T-helper 1 cell treated with Interleukin-12 subunit alpha and Interleukin-12 subunit beta and Interleukin-4 antibody, amounts not matched to agents 30 μg/mL and 1 μg/mL, for 36 hours (primary cell): Measurements from ENCODE around the gene NKAIN2.
"Not testable (repeated sequence)": the region's sequence is repeated elsewhere in the genome, so short reads cannot be mapped to it uniquely, and the experiment has no call there.

Experiments
- H3K27ac Mint-ChIP-seq: one replicate; pipeline ENCODE4 v1.8.0; 2021; ENCODE audit warnings: mild to moderate bottlenecking, mixed read lengths
- H3K27me3 Mint-ChIP-seq: one replicate; pipeline ENCODE4 v1.8.0; 2021; ENCODE audit warnings: low read depth, mixed read lengths
- H3K36me3 Mint-ChIP-seq: one replicate; pipeline ENCODE4 v1.8.0; 2021; ENCODE audit warnings: low read depth, mixed read lengths
- H3K4me1 Mint-ChIP-seq: one replicate; pipeline ENCODE4 v1.8.0; 2021; ENCODE audit warnings: low read depth, mixed read lengths
- H3K4me3 Mint-ChIP-seq: one replicate; pipeline ENCODE4 v1.8.0; 2021; ENCODE audit warnings: mild to moderate bottlenecking, moderate library complexity, mixed read lengths
- H3K9me3 Mint-ChIP-seq: one replicate; pipeline ENCODE4 v1.8.0; 2021; ENCODE audit warnings: mixed read lengths

The NKAIN2 gene

DNA sequence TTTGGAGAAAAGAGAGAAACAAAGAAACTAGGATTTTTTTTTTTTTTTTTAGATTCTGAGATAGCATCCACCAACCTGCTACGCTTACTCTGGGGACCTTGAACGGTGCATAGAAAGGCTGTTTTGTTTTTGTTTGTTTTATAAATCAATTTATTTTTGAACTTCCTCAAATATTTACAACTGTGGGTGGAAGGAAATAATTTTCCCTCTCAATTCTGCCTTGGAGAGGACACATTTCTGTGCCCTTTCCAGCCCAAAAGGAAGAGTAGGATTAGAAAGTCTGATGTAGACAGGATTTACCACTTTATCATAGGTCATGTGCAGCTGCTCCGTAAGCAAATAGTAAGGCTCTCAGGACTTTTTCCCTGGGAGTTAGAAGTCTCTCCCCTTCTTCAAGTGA lies 190.5 kb downstream of the NKAIN2 start:
- H3K36me3 Mint-ChIP-seq = no peaks in the 10 kb centered on the region
- no peaks in the 10 kb centered on the region for H3K27me3 Mint-ChIP-seq
- H3K4me3 Mint-ChIP-seq = no peak overlapping the region
- no peaks in the 10 kb centered on the region for H3K9me3 Mint-ChIP-seq
- no peaks in the 10 kb centered on the region for H3K4me1 Mint-ChIP-seq
- no peak overlapping the region for H3K27ac Mint-ChIP-seq

DNA sequence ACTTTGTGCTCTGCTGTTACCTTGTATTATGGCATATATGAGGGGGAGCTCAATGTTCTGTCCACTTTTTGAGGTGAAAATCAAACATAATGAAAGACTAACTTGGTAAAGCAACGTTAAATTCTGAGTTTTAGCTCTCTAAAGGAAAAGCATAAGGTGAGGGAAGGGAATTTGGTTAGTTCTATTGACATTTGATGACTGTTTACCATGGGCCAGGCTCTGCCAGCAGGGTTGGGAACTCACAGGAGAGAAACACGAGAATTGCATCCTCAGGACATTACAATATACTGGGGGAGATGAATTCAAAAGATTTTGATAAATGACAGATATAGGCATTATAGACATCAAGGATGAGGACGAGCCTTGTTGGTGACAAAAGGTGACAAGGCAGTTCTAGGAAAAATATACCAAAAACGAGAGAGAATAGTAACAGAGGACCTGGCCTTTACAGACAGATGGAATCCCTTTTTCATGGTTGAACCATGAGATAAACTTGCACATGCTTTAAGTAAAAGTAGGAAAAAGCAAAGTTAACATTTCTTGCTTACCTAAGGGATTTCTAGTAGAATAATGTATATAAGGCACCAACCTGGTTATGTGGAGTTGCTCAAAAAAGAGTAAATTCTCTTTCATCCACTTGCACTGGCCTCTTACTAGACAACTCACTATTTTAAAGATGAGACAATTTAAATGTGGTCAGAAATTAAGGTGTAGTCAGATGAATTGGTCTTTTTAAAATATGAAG lies 191.4 kb downstream of the NKAIN2 start:
- Mint-ChIP-seq H3K4me3 (no peak overlapping the region), H3K36me3 (no peaks in the 10 kb centered on the region), H3K27me3 (no peaks in the 10 kb centered on the region), H3K27ac (no peak overlapping the region), H3K9me3 (no peaks in the 10 kb centered on the region), H3K4me1 (no peaks in the 10 kb centered on the region)

DNA sequence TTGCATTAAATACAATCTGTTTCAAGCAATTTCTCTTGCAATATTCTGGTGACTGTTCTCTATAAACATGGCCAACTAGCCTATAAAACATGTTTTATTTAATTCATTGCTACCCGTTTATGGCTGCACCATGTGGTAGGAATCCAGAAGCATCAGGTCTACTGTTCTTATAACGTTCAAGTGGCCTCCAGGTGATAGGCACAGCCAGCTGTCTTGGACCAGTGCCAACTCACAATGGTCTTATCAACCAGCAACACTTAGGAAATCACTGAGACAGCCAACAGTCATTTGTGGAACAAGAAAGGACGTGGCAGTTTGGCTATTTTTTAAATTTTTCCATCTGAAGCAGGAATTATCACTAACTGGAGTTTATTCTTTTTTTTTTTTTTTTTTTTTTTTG lies 193.6 kb downstream of the NKAIN2 start:
- Mint-ChIP-seq H3K4me3 (no peak overlapping the region), H3K36me3 (no peaks in the 10 kb centered on the region), H3K4me1 (no peaks in the 10 kb centered on the region), H3K27me3 (no peaks in the 10 kb centered on the region), H3K27ac (no peak overlapping the region), H3K9me3 (no peaks in the 10 kb centered on the region)

DNA sequence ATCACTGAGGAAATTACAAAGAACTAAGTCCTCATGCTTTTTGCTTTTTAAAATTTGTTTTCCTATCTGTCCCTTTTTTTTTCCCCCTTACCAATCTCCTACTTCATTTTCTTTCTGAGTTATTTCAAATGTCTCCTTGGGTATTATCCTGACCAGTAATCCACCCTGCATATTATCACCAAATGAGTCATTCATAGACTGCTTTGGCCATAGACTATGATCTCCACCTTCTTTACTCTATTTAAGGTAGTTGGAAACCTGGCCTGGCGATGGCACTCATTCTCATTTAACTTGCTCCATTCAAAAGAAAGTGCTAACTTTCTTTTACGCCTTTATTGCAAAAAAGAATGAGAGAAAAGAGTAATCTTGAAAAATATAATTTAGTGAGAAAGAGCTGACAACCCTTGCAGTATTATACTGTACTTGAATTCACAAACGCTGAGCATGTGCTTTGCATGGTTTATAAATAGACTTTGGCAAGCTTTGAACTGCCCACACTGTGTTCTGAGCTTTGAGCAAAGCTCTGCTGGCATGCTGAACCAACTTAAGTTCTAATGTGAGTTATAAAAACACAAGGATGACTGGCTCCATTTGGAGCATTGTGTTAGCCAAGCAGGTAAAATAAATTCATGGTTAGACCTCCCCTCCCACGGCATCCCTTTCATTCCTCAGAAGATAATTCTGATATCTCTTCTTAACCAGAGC lies 198.9 kb downstream of the NKAIN2 start:
- Mint-ChIP-seq H3K27ac (no peak overlapping the region), H3K27me3 (no peaks in the 10 kb centered on the region), H3K36me3 (no peaks in the 10 kb centered on the region), H3K4me1 (no peaks in the 10 kb centered on the region), H3K9me3 (no peaks in the 10 kb centered on the region), H3K4me3 (no peak overlapping the region)

GRCh38 chr6:124007266-124007665 lies 203.6 kb downstream of the NKAIN2 start:
- Mint-ChIP-seq H3K9me3 (no peaks in the 10 kb centered on the region), H3K36me3 (no peaks in the 10 kb centered on the region)

GRCh38 chr6:124008000-124008987 lies 204.6 kb downstream of the NKAIN2 start:
- Mint-ChIP-seq H3K27me3 (no peaks in the 10 kb centered on the region), H3K4me1 (no peaks in the 10 kb centered on the region), H3K9me3 (no peaks in the 10 kb centered on the region), H3K27ac (no peak overlapping the region), H3K36me3 (no peaks in the 10 kb centered on the region), H3K4me3 (no peak overlapping the region)

More at GRCh38 chr6:124007266-124007665, 203.6 kb downstream of the NKAIN2 start:
- Mint-ChIP-seq H3K4me3 (no peak overlapping the region), H3K27ac (no peak overlapping the region), H3K4me1 (no peaks in the 10 kb centered on the region), H3K27me3 (no peaks in the 10 kb centered on the region)

DNA sequence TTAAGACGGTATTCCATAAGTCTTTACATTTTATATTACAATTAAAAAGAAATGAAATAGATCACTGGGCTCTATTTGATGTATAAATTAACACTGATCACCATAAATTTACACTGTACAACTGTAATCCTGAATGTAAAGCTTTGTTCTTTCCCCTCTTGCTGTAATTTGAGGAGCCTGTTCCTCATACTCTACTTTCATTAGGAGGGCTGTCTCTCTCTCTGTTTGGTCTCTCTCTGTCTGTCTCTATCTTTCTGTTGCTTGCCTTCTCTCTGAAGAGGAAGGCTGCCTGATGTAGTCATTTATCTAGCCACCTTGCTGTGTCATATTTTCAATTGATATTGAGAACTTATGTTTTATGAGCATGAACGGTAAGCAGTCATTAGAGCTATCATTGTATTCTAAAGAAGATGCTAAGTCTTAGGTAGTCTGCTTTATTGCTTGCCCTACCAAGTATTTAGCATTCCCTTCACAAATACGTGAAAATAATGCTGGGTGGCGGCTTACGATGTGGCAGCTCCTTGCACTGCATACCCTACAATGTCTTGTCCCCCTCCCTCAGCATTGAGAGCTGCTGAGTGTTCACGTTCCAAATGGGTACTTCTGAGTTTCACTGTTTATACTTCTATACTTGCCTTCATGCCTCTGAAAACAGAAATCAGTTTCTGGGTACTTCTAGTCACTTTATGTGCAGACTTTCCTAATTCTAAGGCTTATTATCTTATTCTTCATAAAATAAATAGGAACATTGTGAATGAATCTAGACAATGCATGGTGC lies 205.5 kb downstream of the NKAIN2 start:
- no peaks in the 10 kb centered on the region for H3K36me3 Mint-ChIP-seq
- H3K4me3 Mint-ChIP-seq = no peak overlapping the region
- H3K9me3 Mint-ChIP-seq = no peaks in the 10 kb centered on the region
- no peaks in the 10 kb centered on the region for H3K27me3 Mint-ChIP-seq
- no peaks in the 10 kb centered on the region for H3K4me1 Mint-ChIP-seq
- H3K27ac Mint-ChIP-seq = no peak overlapping the region

GRCh38 chr6:124010574-124010973 lies 206.9 kb downstream of the NKAIN2 start:
- H3K36me3 Mint-ChIP-seq = no peaks in the 10 kb centered on the region
- H3K27me3 Mint-ChIP-seq = no peaks in the 10 kb centered on the region
- H3K4me3 Mint-ChIP-seq = no peak overlapping the region
- no peaks in the 10 kb centered on the region for H3K4me1 Mint-ChIP-seq
- H3K27ac Mint-ChIP-seq = no peak overlapping the region
- H3K9me3 Mint-ChIP-seq = no peaks in the 10 kb centered on the region

DNA sequence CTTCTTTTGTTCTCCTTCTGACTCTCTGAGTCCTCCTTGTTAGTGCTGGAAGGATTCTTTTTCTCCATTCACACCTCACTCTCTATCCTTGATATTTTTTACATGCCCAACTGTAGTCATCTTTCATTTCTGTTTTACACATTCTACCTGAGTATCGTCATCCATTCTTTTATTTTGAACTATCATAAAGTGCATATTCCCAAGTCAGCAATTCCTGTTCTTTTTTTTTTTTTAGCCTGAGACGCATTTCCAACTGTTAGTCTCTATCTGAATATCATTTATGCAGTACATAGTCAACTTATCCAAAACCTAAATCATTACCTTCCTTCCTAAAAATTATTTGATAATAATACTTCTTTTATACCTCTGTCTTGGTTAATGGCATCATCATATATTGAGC lies 207.5 kb downstream of the NKAIN2 start:
- Mint-ChIP-seq H3K4me3 (no peak overlapping the region), H3K27me3 (no peaks in the 10 kb centered on the region), H3K9me3 (no peaks in the 10 kb centered on the region), H3K27ac (no peak overlapping the region), H3K4me1 (no peaks in the 10 kb centered on the region), H3K36me3 (no peaks in the 10 kb centered on the region)

DNA sequence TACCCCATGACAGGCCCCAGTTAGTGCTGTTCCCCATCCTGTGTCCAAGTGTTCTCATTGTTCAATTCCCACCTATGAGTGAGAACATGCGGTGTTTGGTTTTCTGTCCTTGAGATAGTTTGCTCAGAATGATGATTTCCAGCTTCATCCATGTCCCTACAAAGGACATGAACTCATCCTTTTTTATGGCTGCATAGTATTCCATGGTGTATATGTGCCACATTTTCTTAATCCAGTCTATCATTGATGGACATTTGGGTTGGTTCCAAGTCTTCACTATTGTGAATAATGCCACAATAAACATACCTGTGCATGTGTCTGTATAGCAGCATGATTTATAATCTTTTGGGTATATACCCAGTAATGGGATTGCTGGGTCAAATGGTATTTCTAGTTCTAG lies 218.4 kb downstream of the NKAIN2 start:
- not testable (repeated sequence) for H3K4me3 Mint-ChIP-seq, H3K9me3 Mint-ChIP-seq, H3K36me3 Mint-ChIP-seq, H3K4me1 Mint-ChIP-seq, H3K27me3 Mint-ChIP-seq, H3K27ac Mint-ChIP-seq

- Mint-ChIP-seq H3K27me3 (no peaks in the 10 kb centered on the region), H3K4me3 (no peak overlapping the region), H3K36me3 (no peaks in the 10 kb centered on the region), H3K27ac (no peak overlapping the region), H3K4me1 (no peaks in the 10 kb centered on the region), H3K9me3 (no peaks in the 10 kb centered on the region)
Measured at GRCh38 chr6:124022641-124023040, 219.0 kb downstream of the NKAIN2 start.

DNA sequence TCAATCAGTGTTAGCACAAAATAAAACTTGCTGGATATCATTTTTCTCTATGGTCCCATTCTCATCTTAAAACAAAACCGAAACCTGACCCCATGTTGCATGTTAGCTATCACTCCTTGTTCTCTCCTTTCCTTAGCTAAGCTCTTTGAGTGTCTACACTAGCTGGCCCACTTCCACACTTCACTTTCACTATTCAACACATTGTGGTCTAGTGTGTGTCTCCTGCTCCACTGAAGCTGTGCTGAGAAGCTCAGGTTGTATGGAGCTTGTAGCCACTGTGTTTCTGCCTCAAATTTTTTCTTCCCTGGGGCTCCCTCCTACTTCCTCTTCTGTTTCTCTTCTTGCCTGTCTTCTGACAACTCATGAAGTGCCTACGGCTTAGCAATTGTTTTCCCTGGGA lies 223.0 kb downstream of the NKAIN2 start:
- no peaks in the 10 kb centered on the region for H3K9me3 Mint-ChIP-seq
- no peaks in the 10 kb centered on the region for H3K27me3 Mint-ChIP-seq
- H3K36me3 Mint-ChIP-seq = no peaks in the 10 kb centered on the region
- no peaks in the 10 kb centered on the region for H3K4me1 Mint-ChIP-seq
- H3K4me3 Mint-ChIP-seq = no peak overlapping the region
- no peak overlapping the region for H3K27ac Mint-ChIP-seq

DNA sequence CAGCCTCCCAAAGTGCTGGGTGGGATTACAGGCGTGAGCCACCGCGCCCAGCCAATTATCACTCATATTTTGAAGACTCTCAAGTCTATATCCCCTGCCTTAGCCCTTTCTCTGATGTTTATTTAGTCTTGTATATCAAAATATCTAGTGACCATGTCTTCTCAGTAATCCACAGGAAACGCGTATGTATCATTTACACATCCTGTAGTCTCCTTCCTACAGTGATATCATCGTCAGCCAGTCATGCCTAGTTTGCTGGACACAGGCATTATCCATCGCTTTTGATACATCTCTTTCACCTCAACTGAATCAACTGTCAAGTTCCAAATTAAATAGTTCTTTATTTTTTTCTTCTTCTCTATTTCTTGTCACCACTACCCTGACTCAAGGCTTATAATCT lies 223.7 kb downstream of the NKAIN2 start:
- Mint-ChIP-seq H3K4me3 (no peak overlapping the region), H3K27ac (no peak overlapping the region), H3K9me3 (no peaks in the 10 kb centered on the region), H3K27me3 (no peaks in the 10 kb centered on the region), H3K36me3 (no peaks in the 10 kb centered on the region), H3K4me1 (no peaks in the 10 kb centered on the region)

- no peaks in the 10 kb centered on the region for H3K27me3 Mint-ChIP-seq
Measured at GRCh38 chr6:124028117-124028516, 224.5 kb downstream of the NKAIN2 start.

More at GRCh38 chr6:124028117-124028516, 224.5 kb downstream of the NKAIN2 start:
- H3K36me3 Mint-ChIP-seq = no peaks in the 10 kb centered on the region
- H3K4me3 Mint-ChIP-seq = no peak overlapping the region
- no peaks in the 10 kb centered on the region for H3K4me1 Mint-ChIP-seq
- H3K27ac Mint-ChIP-seq = no peak overlapping the region
- H3K9me3 Mint-ChIP-seq = no peaks in the 10 kb centered on the region
